Astrocyte (in vitro differentiated cells and primary cell): ENCODE results near the gene ENTHD1.

Source experiments
- CTCF ChIP-seq: IDR thresholded peaks from 2 replicates; pipeline ENCODE4 v1.5.1; 2011; ENCODE audit warnings: low read depth, mild to moderate bottlenecking, inconsistent platforms, low read length, moderate library complexity; ENCODE audit not compliant: insufficient read depth
- EZH2 ChIP-seq: IDR thresholded peaks from 2 replicates; pipeline ENCODE4 v1.6.1; 2012; ENCODE audit warnings: mild to moderate bottlenecking, low read length, inconsistent platforms; ENCODE audit not compliant: insufficient read depth

- TF ChIP-seq CTCF (no peak), EZH2 (no peak)
Measured at GRCh38 chr22:39735776-39736175, 157.8 kb downstream of the ENTHD1 start.
